HG02970 (cell line): Measurements from ENCODE around the gene GPBP1L1.

ENCODE experiments used
- ATAC-seq: cut with Tn5 transposase; IDR thresholded peaks from one replicate; pipeline ENCODE4 v1.9.1; 2021; ENCODE audit warnings: mild to moderate bottlenecking, moderate library complexity, moderate number of reproducible peaks; ENCODE audit not compliant: unreplicated experiment, low FRiP score

The GPBP1L1 gene

DNA sequence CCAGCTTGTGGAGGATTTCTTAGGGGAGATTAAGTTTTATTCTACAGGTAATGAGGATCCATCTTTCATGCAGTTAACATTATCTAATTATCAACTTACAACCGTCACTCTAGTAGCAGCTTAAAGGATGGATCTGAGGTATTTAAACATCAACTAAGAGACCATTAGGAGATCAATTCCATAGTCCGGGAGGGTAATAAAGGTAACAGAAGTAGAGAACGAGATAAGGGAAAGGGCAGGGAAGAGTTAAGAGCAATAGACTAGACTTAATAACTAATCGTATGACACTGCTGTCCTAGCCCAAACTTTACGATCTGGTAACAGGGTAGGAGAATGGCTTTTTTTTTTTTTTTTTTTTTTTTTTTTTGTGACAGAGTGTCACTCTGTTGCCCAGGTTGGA, 43.0 kb downstream of the GPBP1L1 start:
- ATAC-seq: no peak

DNA sequence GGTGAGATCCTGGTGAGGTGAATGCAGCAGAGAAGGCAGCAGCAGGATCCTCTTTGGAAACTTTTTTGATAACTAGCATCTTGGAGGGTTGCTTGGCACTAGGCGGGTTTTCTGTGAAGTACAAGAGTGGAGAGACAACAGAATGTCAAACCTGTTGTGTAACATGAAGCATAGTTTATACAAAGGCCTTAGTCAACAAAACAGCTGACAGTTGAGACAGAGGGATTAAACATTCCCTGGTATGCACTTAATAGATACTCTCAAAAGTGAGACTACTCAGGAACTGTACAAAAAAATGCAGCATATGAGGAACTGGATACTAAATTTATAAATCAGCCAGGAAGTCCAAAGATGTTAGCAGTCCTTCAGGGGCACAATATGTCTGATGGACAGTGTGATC, 46.0 kb downstream of the GPBP1L1 start:
- ATAC-seq: no peak

DNA sequence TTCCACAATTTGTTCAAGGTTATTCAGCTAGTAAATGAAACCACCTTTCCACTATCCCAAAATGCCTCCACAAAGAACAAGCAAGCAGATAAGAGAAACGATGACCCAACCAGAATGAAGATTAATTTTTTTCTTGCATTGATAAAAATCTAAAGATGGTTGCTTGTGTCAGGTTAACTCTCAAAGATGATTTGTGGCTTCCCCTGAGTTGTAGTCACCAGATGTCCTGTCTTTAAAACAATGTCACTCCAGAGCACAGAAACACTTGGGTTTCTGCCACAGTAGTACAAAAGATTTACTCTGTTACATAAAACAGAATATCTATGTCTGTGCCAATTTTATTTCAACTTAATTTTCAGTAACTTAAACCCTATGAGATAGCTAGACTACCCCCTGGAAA, 51.1 kb downstream of the GPBP1L1 start:
- ATAC-seq: no peak

DNA sequence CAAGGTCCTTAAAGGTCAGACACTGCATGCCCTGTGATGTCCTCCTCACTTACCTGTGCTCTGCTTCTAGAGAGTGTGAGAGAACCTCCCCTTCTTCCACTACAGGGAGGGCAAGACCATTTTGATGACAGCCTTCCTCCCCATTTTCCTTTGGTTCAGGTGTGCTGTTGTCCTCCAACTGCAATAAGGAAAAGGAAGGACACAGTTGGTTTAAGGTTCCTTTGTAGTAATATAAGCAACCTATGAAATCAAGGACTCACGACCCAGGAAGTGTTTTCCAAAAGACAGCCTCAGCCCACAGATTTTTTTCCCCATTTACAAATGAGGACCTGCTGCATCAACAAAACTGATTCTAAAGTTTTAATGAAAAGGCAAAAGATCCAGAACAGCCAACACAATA, 55.9 kb downstream of the GPBP1L1 start:
- no peak for ATAC-seq

DNA sequence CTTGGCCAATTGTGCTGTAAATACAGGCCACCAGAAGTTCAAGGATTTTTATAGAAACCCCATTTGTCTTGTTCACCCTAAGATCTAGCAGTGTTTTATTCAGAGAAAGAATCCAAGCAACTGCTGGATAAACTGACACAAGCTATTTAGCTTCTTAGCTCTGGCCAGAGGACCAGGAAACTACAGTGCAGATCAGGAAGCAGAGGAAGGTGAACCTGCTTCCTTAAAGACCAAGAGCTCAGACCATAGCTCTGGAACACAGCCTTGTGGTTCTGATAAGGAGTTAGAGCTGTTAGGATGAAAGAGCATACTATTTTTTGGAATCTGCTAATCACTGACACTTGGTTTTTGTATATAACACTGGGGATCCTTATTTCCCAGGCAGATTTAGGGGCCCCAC, 57.3 kb downstream of the GPBP1L1 start:
- no peak for ATAC-seq

DNA sequence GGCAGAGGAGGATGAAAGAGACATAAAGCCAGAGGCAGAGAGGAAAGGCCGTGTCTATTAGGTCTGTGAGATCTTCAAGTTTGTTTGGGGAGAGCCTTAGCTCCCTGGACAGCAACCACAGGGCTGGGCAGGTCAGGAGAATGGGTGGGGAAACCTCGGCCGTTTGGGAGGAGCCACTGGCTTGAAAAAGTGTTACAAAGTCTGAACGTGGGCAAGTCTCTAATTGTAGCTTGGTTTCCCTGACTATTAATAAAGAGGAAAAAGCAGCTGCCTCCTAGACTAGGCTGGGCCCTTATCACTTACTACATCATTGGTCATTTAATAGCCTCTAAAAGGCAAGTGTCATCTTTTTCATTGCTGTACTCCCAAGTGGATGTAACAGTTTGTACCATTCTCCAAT, 62.4 kb downstream of the GPBP1L1 start, which contains the start of gene CCDC17:
Gene CCDC17, minus strand, starts transcription at position 83 of the 400 bp plus-strand sequence. CDS start 145 bp downstream, outside the sequence.
- ATAC-seq: no peak

DNA sequence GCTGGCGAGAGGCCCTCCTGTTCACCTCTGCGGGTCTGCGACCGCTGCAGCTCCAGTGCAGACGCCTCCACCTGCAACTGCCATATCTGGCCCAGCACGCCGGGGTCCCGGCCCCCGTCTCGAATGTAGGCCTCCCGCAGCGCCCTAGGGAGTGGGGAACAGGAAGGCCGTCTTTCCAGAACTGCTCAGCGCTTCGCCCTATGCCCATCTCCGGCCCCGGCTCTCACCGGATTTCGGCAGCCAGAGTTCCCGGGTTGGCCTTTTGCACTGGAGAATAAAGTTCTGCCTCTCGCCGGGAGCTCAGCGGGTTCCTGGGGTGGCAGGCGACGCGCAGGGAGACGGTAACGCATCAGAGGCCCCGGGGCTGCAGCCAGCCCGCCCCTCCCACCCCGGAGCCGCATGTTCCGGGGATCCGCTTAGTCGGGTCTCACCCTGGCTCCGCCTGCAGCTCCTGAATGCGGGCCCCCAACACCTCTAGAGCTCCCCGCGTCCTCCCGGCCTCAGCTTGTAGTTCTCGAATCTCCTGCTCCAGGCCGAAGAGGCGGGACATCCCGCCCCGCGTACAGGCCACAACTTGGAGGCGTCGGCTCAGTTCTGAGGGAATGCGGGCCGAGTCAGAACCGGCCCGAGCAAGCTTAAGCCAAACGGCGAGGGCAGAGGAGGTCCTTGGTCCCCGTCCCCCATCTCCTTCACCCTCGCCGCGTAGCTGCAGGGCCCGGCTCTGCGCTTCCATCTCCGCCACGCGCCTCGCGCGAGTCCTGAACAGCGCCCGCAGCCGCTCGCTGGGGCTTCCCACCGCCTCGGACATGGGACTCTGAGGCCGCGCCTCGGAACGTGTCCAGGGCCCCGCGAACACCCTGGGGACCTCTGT, 63.6 kb downstream of the GPBP1L1 start:
- ATAC-seq: no peak

DNA sequence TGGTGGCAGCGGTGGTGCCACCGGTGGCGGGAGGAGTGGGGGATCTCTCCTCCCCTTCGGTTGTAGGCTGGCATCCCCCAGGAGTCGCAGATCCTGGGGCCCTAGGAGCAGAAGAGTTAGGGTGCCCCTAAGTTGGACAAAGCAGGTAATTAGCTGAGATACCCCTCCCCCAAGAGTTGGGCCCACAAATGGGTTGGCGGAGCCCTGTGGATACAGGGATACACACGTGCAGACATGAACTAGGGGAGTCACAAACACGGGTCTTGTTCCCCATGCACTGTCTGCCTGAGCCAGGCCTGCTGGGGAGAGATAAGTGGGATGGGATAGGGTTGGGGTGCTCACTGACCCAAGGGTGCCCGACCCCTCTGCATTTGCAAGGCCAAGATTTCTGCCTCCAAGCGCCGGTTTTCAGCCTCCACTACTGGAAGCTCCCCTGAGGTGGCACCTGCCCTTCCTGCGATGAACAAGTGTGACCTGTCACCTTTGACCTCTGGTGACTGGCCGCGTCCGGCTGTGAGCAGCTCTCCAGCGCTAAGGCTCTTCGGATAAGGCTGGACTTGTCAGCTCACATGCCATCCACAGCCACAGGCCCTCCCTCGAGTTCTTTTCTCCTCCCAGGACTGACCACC, 64.3 kb downstream of the GPBP1L1 start:
- ATAC-seq: no peak

DNA sequence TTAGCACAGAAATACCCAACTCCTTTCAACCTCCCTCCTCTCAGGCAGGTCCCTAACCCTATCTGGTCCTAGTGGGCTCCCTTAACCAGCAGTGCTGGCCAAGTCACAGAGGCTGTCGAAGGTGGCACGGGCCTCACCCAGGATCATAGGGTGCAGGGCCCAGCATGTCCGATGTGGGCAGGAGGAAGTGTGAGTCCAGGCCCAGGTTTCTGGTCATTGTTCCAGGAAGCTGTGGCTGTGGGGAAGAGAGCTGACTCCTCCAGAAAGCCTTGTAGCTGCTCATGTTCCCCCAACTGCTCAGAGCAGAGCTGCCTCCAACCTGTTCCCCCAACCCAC, 64.9 kb downstream of the GPBP1L1 start:
- no peak for ATAC-seq

DNA sequence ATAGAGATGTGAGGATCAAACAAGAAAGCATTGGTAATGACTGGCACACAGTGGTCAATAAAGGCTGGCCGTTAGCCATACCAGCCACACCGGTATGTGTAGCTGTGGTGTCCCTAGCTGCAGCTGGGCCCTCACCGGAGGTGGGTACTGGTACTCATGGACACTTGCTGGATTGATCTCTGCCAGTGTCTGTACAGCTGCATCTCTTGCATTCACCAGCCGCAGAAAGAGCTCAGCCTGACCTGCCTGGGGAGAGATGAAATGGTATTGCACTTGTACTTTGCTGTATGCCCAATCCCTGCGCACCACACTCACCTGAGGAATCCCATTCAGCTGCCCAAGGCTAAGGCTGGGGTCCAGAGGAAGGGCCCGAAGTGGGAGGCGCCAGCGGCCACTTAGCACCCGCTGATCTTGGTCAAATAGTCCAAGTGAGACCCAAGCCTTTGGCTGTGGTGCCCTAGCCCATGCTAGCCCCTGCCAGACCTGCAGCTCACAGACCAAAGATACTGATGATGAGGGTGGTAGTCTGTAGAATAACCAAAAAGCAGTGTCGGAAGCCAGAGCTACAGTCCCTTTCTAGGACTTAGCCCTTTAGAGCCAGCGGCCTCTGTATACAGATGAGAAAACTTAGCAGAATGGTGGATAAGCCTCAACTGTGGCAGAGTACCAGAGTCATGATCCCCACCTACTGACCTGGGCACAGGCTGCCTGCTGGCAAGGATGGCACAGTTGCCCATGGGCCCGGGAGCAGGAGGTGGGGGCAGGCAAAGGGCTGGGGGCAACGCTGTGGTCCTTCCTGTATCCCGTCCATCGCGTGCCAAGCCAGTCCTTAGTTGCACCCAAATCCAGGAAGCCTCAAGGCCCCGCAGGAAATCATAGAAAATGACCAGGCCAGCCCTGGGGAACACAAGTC, 65.5 kb downstream of the GPBP1L1 start:
- no peak for ATAC-seq

DNA sequence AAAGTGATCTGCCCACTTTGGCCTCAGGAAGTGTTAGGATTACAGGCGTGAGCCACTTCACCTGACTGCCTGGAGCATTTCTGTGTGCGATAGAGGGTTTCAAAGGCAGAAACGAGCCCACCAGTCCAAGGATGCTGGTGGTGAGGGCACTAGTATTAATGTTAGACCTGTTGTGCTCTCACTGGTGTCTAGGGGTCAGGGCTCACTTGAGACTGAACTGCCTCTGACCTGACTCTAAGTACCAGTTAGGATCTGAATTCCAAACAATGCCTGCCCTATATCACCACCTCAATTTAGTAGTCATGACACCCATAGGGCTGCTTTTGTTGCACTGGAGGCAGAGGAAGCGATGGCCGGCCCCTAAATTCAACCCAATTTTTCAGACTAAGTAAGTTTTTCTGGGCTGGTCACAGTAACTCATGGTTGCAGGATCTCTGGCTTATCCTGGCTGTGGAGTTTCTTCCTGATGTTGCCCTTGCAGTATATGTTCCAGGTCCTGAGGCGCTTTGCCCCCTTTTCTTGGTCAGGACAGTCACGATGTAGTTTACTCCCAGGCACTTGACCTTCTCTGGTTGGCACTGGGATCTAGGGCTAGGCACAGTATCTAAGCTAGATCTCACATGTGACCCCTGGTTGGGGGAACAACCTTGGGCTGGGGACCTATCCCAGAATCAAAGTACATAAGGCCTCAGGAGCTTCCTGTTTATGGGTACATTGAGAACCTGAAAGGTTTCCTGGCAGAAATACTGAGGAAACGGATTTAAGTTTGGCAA, 67.0 kb downstream of the GPBP1L1 start:
- no peak for ATAC-seq

DNA sequence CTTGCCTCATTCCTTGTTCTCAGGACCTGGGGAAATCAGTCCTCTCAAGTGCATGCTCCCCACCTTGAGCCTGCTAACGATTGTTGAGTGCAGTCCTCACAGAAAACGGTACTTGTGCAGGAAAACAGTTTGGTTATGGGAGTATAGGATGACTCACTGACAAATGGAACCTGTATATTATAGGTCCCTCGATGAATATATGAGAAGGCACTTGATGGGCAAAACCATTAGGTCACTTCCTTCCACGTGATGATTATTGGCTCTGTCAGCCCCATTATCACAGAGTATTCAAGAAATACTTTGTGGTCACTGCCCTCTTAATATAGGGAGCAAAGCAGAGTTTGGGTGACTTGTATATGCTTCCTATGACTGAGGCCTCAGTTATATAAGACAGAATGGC, 68.7 kb downstream of the GPBP1L1 start:
- ATAC-seq: no peak

DNA sequence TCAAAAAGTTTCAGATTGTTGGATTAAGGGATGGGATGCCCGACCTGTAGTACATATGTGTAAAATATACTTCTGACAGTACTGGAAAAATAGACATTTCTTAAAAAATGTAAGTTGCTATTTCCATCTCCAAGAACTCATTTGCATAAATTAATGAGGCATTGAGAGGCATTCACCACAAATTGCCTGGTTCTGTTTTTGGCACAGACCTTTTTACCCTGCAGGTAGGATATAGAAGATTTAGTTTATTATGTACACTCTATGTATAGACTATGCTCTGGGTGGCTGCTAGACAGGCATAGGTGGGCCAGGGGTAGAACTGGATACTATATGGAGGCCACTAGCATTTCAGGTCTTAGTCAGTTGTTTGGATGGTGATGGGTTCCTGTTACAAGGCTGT, 70.4 kb downstream of the GPBP1L1 start:
- ATAC-seq: no peak

DNA sequence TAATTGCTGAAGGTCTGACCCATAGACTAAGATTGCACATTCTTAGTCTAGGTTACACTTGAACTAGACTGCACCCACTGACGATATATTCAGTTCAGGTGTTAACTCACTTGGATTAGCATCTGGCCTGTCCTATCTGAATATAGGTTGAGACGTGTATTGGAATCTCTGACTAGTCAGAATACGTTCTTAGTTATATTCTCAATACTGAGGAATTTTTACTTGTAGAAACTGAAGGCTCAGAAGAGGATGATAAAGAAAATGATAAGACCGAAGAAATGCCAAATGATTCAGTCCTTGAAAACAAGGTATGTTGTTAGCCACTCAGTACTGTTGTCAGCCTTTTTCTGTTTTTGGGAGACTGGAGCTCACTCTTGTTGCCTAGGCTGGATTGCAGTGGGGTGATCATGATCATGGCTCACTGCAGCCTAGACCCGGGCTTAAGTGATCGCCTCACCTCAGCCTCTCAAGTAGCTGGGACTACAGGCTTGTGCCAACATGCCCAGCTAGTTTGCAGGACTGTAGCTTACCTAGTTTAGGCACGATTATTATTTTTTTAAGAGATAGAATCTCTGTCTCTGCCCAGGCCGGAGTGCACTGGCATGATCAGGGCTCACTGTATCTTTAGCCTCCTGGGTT, 73.3 kb downstream of the GPBP1L1 start:
- no peak for ATAC-seq

DNA sequence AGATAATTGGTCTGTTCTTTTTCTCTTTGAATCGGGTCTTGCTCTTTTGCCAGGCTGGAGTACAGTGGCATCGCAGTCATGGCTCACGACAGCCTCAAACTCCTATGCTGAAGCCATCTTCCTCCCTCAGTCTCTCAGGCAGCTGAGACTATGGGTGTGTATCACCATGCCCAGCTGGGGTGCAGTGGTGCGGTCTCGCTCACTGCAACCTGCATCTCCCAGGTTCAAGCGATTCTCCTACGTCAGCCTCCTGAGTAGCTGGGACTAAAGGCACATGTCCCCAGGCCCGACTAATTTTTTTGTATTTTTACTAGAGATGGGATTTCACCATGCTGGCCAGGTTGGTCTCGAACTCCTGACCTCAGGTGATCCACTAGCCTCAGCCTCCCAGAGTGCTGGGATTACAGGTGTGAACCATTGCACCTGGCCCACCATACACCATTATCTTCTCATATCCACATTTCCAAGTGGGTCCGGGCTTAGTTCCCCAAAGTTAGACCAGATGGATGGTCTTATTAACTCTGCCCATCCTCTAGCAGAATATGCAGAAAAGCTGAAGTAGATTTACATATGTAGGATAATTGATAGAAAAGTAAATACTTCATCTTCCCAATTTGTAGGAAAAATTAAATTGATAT, 75.6 kb downstream of the GPBP1L1 start:
- no peak for ATAC-seq

DNA sequence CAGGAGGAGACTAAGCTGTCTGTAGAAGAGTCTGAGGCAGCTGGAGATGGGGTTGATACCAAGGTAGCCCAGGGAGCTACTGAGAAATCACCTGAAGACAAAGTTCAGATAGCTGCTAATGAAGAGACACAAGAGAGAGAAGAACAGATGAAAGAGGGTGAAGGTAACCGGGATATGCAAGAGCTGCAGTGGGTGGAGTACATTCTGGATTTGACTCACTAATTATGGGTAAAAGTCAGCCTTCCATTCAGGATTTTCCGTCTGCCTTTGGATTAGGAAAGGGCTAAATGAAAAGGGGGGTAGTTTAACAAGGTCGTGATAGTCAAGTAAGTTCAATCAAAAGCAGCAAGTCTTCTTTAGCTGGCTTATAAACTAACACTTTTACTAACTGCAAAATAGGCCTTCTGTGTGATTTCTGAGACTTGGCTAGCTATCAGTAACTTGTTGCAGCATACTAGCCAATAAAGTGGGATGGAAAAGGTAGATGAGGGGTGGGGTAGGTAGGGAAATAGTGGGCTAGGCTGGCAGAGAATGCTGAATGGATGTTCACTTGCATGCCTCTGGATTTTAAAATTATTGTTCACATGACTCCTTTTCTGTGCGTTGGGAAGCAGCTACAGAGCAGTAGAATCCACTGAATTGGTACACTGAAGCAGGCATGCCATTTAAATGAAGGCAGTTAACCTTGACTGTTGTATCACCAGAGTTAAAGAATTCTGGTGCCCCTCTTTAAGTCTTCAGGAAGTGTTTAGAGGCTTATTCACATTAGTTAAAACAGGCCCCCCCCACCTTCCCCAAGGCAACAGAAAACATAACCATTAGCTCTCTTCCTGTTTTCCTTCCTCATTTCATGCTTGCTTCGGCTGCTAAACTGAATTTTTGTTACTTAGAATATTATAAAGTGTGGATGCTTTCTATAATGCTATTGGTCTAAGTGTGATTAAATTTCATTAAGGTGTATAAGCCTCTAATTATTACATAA, 77.9 kb downstream of the GPBP1L1 start:
- no peak for ATAC-seq

DNA sequence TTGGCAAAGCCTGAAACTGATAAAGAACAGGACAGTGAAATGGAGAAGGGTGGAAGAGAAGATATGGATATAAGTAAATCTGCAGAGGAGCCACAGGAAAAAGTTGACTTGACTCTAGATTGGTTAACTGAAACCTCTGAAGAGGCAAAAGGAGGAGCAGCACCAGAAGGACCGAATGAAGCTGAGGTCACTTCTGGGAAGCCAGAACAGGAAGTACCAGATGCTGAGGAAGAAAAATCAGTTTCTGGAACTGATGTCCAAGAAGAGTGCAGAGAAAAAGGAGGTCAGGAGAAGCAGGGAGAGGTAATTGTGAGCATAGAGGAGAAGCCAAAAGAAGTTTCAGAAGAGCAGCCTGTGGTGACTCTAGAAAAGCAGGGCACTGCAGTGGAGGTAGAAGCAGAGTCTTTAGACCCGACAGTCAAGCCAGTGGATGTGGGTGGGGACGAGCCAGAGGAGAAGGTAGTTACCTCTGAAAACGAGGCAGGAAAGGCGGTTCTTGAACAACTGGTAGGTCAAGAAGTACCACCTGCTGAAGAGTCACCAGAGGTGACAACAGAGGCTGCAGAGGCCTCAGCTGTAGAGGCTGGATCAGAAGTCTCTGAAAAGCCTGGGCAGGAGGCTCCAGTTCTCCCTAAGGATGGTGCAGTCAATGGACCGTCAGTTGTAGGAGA, 78.8 kb downstream of the GPBP1L1 start:
- ATAC-seq: no peak

DNA sequence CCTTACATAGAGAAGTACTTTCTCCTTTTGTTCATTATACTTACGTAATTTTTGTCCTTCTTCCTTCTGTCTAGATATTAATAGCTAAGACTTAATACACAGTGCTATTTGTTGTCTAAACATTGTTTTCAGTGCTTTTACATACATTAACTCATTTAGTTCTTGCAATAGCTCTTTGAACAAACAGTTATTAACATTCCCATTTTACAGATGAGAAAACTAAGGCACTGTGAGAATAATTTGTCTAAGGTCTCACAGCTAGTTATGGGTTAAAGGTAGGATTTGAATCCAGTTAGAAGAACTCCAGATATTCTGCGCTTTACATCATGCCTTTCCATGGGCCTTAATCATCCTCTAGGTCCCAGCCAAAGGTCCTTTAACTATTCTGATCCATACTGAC, 82.1 kb downstream of the GPBP1L1 start:
- ATAC-seq: no peak
